HG03457 (cell line): ENCODE results near the gene TSNAX.
"Not testable (repeated sequence)": the region's sequence is repeated elsewhere in the genome, so short reads cannot be mapped to it uniquely, and the experiment has no call there.

Source experiments
- ATAC-seq: cut with Tn5 transposase; IDR thresholded peaks from one replicate; pipeline ENCODE4 v1.9.1; 2021; ENCODE audit warnings: moderate number of reproducible peaks; ENCODE audit not compliant: unreplicated experiment

TSNAX gene

GRCh38 chr1:231558708-231559185, 30.3 kb downstream of the TSNAX start:
- no peak for ATAC-seq

GRCh38 chr1:231561647-231562383, 33.3 kb downstream of the TSNAX start:
- ATAC-seq, result no peak

- no peak for ATAC-seq
Measured at GRCh38 chr1:231563247-231563646, 34.8 kb downstream of the TSNAX start.

DNA sequence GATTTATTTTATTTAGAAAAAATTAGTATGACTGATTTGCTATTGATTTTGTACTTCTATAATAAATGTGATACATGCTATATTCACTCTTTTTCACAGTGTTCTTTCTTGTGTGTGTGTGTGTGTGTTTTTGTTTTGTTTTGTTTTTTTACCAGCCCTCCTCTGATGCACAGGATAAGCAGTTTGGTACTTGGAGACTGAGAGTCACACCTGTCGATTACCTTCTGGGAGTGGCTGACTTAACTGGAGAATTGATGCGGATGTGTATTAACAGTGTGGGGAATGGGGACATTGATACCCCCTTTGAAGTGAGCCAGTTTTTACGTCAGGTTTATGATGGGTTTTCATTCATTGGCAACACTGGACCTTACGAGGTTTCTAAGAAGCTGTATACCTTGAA, 35.9 kb downstream of the TSNAX start:
- no peak for ATAC-seq

GRCh38 chr1:231566496-231566895, 38.0 kb downstream of the TSNAX start:
- no peak for ATAC-seq

DNA sequence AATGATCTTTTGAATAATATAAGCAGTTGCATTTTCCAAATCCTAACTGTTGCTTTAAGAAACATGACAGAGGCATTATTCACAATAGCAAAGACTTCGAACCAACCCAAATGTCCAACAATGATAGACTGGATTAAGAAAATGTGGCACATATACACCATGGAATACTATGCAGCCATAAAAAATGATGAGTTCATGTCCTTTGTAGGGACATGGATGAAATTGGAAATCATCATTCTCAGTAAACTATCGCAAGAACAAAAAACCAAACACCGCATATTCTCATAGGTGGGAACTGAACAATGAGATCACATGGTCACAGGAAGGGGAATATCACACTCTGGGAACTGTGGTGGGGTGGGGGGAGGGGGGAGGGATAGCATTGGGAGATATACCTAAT, 41.8 kb downstream of the TSNAX start:
- ATAC-seq, result not testable (repeated sequence)

- ATAC-seq, result no peak
Measured at GRCh38 chr1:231571904-231572303, 43.4 kb downstream of the TSNAX start.

DNA sequence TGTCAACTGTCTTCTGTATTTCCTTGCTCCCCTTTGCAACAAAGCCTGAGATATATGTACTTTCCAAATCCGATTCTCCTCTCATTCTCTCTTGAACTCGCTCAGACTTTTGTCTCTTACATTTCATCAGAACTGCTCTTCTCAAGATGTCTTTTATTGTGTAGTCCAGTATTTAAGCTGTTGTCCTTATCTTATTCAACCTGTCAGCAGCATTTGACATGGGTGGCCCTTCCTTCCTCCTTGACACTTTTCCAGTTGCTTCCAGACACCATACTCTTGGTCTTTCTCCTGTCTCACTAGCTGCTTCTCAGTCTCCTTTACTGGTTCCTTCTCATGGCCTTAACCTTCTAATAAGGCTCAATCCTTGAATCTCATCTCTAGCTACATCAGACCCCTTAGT, 47.0 kb downstream of the TSNAX start:
- ATAC-seq, result no peak

- no peak for ATAC-seq
Measured at GRCh38 chr1:231576804-231577718, 48.6 kb downstream of the TSNAX start.

GRCh38 chr1:231580874-231581273, 52.4 kb downstream of the TSNAX start:
- ATAC-seq, result no peak

- no peak for ATAC-seq
Measured at GRCh38 chr1:231581859-231582258, 53.4 kb downstream of the TSNAX start.

- no peak for ATAC-seq
Measured at GRCh38 chr1:231583376-231583775, 54.9 kb downstream of the TSNAX start.

DNA sequence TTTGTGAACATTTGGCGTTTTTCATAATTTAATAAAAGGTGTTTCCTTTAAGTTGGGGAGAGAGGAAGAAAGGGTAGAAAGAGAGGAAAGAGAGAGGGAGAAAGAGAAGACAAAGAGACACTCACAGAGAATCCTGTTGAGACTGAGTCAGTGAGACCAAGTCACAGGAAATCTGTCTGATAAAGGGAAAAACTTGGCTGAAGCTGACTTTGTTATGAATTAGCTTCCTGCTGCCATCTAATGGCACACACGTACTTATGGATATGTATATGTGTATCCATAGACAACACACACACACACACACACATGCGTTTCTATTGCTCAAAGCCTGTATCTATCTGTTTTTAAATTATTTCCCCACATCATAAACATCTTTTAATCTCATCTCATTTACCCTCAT, 55.6 kb downstream of the TSNAX start:
- ATAC-seq, result no peak

DNA sequence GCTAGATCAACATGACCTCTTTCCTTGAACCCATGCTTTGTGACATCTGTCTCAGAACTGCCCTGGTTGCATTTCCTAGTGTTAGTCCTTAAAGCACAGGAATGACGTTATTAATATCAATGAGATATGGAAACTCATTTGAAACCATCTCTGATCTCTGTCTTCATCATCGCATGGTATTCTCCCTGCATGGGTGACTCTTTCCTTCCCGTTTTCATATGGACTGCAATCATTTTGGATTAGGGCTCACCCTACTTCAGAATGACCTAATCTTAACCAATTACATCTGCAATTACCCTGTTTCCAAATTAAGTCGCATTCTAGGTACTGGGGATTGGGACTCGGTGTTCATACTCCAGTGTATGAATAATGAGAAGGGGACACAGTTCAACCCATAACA, 56.5 kb downstream of the TSNAX start:
- no peak for ATAC-seq

DNA sequence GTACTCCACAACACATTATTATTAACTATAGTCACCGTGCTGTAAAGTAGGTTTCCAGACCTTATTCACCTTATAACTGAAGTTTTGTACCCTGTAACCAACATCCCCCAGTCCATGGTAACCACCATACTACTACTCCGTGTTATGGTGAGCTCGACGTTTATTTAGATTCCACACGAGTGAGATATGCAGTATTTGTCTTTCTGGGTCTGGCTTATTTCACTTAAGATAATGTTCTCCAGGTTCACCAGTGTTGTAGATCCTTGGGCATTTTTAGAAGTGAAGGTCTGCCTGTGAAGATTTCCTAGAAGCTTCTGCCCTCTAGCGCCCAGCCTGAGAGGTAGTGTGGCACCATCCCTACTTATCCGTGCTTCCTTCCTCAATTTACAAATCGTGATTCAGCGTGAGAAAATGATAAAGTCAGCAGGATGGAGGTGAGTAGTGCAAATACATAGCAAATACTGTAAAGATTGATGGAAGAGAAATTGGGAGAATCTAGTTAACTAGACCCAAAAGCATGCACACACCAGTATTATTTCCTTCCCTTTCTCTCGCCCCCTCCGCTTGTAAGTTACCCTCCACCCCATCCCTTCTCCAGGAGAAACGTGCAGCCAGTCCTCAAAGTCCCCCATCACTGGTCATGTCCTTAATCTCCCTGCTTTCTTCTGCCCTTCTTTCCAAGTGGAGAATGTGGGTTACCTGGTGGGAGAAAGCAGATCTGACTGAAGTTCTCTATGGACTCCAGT, 62.2 kb downstream of the TSNAX start:
- no peak for ATAC-seq

GRCh38 chr1:231591466-231591865, 63.0 kb downstream of the TSNAX start:
- no peak for ATAC-seq

GRCh38 chr1:231592809-231593208, 64.3 kb downstream of the TSNAX start:
- ATAC-seq, result no peak

GRCh38 chr1:231593264-231593663, 64.8 kb downstream of the TSNAX start:
- ATAC-seq, result not testable (repeated sequence)

- ATAC-seq, result no peak
Measured at GRCh38 chr1:231594123-231594522, 65.7 kb downstream of the TSNAX start.

DNA sequence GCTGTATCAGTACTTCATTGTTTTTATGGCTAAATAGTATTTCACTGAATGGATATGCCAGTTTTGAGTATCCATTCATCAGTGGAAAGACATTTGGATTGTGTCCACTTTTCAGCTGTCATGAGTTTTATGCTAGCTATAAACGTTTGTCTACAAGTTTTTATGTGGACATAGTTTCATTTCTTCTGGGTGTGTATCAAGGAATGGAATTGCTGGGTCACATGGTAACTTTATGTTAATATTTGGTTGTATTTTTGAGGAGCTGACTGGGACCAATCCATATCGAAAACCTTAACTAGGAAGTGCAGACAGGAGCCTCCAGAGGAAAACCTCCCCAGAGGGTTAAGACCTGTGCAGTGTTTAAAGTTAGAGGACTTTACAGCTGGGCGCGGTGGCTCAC, 66.3 kb downstream of the TSNAX start:
- no peak for ATAC-seq

DNA sequence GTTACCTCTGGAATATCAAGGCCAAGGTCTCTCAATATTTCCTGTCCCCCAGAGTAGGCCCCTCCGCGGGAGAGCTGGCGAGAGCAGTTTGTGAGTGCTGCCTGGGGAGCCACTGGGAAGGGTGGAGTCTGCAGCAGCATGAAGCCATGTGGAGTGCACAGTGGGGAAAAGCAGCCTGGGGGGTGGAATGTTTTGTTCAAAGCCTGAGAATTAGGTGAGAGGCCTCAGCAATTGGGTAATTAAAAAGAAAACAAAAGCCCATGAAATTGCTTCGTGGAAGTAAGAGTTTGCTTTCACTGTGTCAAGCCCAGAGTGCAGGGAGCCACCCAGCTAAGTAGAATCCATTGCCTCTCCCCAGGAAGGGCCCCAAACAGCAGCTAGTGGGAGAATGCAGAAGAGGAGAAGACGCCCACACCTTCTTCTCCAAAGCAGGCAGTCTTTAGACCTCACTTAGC, 67.9 kb downstream of the TSNAX start:
- ATAC-seq, result no peak
